EH (cell line): ENCODE measurements around the gene SAP25.
A peak's percentile ranks its signal among the peaks of the same experiment; 100 is the strongest.
"Not testable (repeated sequence)": the region's sequence is repeated elsewhere in the genome, so short reads cannot be mapped to it uniquely, and the experiment has no call there.

Source experiments
- DNase-seq: peaks from one replicate; pipeline ENCODE4 v3.0.0-alpha.2; 2015; ENCODE audit warnings: low read depth

SAP25 gene

DNA sequence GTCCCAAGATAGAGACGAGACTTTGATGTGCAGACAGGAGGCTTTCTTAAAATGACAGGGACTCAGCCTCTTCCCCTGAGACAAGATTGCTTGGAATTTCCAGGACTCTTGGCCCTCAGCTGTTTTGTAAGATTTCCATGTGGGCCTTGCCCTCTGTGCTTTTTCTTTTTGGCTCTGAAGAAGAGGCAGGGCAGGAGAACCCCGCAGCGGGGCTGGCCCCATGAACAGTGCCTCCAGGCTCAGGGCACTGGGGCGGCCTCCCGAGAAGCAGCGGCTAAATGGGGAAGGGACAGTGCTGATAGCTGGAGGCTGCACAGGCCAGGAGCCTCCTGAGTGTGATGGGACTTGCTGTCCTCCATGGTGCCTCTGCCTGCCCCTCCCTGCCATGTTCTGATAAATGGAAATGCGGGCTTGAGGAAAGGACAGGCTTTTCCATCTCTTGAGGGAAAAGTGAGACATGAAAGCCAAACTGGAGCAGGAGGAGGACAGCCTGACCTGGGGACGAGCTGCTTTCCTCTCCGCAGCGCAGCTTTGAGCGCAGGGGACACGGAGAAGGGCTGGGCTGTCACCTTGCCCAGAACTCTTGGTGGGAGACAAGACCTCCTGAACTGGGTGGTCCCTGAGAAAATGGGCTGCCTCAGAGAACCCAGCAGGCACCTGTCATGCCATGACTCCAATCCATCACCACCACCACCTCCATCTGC lies 12.1 kb downstream of the SAP25 start:
- no peak for DNase-seq

DNA sequence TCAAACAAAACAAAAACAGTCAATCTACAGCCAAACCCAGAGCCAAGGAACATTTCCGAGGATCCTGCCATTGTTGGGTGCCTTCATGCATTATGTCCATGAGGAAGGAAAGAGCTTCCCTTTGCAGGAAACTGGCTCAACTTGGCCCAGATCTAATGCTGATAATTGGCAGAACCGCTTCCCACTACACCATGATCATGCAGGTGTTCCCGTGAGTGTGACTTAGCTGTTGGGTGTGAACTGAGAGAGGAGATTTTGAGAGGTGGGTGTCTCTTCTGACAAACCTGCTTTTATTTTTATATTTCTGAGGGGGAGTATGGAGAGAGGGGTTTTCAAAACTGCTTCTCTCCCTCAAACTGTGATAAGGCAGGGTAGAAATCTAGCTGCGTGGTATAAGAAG lies 14.6 kb downstream of the SAP25 start:
- no peak for DNase-seq

DNA sequence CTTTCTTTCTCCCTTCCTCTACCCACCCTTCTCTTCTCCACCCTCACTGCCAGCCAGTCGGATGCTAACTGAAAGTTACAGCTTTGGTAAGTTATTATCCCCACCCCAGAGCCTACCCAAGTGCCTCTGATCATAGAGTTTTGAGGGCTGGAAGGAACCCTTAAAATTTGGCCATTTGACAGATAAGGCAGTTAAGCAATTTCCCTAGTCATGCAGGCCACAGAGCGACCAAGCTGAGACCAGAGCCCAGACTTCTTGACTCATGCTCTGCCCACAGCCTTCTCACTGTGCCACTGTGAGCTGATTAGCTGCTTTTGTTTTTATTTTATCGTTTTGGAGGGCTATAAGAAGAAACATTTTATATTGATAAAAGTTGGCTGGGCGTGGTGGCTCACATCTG lies 17.2 kb downstream of the SAP25 start:
- DNase-seq, result peak; percentile 50

DNA sequence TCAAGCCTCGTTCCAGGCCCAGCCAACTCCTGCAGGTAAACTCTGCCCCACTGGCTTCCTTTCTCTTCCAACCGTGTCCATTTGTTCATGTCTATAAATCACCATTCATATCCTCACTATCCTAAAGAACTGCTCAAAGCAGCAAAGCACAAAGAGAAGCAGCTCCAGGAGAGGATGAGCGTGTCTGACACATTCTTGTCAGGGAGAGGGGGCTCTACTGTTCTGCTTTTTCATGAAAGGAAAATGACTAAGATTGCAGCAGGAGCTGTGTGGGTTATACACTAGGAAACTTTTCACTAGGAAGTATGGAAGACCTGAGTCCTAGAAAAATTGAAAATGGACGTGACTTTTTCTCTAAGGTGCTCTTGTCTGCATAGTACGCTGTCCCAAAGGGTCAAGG lies 18.0 kb downstream of the SAP25 start:
- no peak for DNase-seq

DNA sequence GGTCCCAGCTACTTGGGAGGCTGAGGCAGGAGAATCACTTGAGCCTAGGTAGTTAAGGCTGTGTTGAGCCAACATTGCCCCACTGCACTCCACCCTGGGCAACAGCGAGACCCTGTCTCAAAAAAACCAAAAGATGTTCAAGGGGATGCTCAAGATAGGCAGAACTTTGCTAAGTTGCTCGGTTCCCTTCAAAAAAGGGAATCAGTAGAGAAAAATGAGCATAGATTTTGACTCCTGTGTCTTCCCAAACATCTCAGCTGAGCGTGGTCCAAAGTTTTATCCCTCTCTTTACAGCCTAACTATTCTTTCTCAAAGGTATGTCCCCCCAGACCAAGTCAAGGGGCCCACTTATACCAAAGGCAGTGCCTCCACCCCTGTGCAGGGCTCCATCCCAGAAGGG lies 20.7 kb downstream of the SAP25 start:
- DNase-seq, result no peak

DNA sequence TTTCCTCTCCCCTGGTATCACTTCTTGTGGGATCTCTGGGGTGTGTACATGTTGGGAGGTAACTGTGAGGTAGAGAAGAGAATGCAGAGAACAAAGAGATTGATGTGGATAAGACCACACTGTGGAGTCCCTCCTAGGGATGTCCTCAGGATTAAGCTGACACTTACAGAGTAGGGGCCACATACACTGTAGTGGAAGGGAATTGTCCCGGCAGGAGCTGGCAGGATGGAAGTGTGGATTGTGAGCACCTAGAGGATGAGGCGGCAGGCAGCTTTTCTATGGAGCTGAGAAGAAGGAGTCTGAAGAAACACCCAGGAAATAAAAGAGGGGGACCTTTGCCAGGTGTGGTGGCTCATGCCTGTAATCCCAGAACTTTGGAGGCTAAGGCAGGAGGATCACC lies 21.2 kb downstream of the SAP25 start:
- DNase-seq, result no peak

DNA sequence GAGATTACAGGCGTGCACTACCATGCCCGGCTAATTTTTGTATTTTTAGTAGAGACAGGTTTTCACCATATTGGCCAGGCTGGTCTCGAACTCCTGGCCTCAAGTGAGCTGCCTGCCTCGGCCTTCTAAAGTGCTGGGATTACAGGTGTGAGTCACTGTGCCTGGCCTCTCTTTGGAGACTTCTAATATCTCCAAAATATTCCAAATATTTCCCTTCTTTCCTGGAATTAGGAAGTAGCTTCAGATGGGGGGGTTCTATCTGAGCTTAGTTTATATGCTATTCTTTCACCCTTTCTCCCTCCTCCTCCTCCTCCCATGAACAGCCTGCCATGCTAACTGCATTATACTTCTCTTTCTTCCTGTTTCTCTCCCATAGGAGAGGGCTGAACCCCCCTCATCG lies 25.3 kb downstream of the SAP25 start:
- peak; percentile 66 for DNase-seq

DNA sequence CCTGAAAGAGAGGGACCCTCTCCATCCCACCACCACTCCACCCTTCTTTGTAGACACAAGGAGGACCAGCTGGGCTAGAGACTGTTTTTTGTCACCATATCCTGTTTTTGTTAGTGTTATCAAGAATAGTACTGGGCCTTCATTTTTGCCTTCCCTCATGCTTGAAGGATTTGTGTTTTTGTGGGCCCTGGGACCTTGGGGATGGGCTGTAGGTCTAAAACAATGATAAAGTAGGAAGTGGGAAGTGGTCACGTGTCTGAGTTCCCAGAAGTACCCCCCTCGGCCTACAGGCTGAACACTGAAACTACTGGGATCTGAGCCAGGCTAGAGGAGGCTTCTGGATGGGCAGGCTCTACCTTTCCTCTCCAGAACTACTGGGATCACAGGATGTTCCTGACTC lies 25.8 kb downstream of the SAP25 start:
- no peak for DNase-seq

DNA sequence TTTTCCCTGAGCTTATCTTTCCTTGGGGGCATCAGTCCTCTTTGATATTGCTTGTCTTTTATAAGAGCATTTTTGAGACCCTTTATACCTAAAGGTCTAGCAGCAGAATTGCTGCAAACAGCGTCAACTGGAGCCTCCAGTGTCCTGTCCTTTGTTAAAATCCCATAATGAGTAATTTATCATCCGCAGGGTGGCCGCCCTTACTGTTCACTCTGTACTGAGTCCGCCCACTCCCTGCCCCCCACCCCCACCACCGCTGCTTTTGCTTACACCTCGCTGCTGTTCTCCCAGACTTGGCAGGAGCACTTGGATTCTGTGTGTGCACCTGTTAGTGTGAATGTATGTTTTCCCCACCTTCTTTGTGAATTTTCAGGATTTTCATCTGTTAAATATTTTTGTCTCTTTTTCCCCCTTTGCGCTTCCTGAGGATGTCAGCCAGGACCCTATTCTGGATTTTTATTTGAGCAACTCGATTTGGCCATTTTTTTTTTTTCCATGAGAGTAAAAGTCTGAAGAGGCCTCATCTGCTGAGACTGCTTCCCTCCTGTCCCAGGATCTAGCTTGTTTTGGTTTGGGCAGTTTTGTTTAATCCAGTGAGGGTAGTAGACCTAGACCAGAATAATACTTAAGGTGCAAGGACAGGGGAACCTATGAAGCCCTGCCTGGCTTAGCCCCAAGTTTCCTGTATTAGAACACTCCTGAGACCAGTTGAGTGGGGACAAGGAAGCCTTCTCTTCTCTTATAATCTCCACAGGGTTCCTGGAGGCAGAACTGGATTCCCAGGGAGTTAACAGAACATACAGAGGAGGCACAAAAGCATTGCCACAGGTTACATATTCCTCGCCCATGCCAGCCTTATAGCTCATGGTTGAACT lies 26.5 kb downstream of the SAP25 start:
- DNase-seq, result no peak

DNA sequence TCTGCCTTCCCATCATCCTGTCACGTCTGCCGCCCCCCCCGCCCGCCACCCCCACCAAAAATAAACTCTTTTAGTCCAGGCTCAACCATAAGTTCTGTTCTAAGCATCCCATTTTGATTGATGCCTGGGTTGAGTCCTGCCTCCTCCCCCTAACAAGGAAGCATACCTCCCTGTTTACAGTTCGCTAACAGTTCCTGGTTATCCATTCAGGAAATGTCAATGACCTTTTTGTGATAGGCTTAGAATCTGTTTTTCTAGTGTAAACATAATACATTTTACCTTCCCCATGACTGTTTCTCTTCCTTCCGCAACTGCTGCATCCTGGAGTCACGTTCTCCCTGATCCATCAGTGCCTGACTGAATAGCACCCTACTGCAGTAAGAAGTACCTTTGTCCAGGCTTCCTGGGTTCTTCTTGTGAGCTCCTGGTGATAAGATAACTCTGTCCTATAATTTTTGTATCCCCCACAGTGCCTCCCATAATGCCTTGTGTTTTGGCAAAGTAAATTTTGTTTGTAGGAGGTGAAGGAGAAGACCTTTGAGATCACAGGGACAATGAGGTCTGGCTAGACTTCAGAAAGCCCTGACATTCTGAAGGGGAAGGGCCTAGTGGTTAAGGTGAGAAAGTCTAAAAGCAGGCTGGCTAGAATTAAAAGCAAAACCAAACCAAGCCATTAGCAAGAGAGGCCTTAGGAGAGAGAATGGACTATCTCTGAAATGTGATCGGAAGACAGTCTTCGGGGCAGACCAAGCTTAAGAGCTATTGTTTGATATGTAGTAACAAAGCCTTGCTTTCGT lies 27.4 kb downstream of the SAP25 start:
- DNase-seq, result no peak

DNA sequence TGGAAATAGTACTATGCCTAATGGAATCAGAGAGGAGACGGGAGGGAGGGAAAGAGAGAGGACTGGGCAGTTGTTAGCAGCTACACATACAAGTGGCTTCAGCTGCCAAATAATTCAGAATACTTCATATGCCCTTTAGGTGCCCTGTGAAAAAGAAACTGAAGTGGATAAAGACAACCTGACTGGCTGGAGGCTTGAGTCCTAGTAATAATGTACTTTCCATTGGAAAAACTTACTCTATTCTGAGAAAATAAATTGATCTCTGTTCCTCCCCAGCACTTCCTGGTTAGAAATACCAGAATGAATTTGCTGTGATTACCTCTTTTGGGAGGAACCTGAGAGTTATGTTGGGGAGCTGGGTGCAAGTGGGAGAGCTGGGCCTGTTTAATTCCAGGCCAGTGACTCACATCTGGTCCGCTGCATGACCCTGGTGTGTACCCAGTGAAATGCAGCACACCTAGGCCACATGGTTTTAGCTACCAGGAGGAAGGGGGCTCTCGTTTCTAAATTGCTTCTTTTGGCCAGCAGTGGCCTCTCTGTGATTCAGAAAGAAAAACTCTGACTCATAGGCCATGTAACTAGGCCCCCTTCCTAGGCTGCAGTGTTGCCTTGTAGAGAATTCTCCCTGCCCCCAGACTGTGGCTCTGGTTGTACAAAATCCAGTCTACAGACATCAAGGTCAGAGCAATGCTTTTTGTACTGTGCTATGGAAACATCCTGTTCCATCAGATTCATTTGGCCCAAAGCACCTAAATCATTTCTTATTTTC lies 28.2 kb downstream of the SAP25 start:
- DNase-seq, result peak; percentile 88

DNA sequence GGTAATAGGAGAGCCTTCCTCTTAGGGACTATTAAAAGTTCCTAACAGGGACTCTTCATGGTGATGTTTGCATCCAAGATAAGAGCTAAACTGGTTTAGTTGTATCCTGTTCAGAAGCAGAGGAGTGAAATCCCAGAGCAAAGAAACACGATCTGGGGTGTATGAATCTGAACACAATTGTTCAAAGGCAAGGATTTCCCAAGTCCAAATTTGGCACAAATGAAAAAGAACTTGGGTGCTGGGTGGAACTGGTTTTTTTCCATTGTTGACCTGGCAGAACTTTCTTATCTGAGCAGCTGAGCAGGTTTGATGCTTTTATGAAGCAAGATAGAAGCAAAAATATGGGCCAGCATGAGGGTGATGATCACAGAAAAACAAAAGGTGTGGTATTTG lies 28.7 kb downstream of the SAP25 start:
- DNase-seq, result no peak

DNA sequence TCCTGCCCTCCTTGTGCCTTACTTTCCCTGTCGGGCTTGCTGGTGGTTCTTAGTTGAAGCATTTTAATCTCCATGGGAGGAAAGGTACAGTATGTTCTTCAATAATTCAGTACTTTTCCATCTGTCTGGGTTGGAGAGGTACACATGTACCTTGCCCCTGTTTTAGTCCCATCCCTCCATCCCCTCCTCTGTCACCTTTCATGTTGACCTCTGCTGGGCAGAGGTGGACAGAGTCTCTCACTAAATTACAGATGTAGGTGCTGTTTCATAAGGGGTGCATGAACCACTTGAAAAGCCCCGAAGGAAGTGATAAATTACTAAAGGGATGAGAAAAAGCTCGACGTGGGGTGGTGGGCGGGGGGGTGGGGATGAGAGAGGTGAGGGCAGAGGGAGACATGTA lies 29.3 kb downstream of the SAP25 start:
- DNase-seq, result no peak

DNA sequence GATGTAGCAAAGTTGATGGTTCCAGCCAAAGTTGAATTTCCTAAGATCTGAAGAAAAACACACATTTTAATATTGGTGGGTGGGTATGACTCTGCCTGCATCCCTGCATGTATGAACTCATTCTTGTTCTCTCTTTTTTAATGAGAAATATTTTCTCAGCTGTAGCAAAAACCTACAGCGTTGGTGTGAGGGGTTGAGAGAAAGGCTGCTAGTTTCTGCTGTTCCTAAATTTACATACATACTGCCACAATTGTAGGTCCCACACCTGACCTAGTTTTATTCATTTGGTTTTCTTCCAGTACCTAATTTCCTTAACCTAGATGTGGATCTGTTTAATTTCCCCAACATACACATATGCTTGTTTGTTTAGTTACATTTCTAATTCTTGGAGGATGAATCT lies 30.1 kb downstream of the SAP25 start:
- DNase-seq, result no peak

DNA sequence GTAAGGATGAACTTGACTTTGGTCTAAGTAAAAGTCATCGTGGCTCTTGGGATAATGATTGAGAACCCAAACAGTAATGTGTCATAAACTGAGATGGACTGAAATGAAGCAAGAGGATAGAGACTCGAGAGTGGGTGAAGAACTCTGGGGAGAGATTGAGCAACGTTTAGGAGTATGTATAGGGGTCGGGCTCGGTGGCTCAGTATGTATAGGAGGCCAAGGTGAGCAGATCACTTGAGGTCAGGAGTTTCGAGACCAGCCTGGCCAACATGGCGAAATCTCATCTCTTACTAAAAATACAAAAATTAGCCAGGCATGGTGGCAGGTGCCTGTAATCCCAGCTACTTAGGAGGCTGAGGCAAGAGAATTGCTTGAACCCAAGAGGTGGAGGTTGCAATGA lies 32.4 kb downstream of the SAP25 start:
- DNase-seq, result not testable (repeated sequence)

DNA sequence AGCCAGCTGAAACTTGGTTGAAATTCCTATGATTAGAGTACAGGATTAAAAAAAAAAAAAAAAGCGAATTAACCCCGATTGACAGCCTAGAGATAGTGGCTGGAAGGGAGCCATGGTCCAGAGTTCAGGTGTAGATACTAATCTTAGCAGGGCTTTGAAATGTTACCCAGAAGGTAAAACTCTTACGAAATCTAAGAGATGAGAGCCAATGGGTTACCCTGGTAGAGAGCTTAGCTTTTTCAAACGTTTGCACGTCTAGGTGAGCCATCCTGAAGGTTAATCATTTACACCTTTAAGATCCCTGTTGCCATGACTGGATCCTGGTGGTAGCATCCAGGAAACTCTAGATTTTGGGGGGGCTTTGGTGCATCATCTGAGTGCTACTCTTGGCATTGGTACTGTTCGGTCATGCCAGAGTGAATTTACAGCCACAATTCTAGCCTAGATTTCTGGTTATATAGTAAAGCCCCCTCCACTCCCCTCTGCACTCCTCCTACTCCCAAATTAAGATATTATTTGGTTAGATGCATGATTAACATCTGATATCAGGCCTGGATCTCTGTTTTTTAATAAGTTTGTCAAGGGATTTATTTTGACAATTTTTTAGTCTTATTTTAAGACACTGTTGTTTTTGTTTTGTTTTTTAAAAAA lies 33.5 kb downstream of the SAP25 start:
- no peak for DNase-seq

DNA sequence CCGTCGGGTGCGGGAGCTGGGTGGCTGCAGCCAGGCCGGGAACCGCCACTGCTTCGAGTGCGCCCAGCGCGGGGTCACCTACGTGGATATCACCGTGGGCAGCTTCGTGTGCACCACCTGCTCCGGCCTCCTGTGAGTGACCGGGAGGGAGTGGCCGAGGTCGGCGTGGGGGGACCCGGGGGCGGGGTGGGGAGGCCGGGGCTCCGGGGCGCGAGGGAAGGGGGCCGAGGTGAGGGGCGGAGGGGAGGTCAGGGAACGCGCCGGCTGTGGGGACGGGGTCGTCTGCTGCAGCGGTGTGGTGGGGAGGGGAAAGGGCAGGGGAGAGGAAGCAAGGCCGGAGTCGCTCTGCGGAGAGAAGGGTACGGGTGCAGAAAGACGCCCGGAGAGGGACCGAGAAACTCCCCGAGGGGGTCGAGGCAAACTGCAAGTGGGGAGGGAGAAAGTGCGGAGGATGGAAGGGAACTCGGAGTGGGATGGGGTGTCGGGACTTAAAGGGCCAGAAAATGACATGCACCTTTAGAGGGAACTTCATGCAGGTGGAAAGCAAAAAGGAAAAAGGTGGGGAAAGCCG lies 34.2 kb downstream of the SAP25 start:
- no peak for DNase-seq

DNA sequence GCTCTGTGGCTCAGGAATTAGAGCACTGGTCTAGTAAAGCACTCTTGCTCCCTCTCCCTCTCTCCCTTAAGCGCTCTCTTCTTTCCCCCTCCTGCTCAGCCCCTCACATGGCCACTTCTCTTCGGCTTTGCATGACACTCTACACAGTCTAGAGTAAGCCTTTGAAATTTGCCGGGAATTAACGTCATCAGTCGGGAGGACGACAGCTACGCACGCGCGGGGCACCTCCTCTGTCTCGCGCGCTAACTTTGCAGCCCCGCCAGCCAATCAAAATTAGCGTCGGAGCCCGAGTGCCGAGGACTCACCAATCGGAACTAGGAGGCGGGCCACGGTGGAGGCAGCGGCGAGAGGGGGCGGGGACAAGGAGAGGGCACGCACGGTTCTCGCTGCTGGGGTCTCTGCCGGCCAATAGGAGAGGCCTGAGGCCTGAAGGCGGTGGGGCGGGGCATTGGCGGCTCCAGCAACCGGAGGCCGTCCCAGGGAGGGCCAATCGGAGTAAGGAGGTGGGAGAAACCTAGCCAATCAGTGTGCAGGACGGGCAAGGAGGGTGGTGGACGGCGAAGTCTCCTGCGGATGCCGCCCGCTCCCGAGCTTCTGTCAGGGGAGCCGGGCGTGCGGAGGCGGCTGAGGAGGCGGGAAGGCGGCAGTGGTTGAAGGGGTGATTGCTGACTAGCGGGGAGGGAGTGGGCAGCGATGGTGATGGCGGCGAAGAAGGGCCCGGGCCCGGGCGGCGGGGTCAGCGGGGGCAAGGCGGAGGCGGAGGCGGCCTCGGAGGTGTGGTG lies 34.9 kb downstream of the SAP25 start, which contains the start of gene AGFG2:
AGFG2 (plus strand) TSS at position 550 of the 782 bp plus-strand sequence; CDS start at position 694, 144 bp downstream.
- peak; percentile 100 for DNase-seq

DNA sequence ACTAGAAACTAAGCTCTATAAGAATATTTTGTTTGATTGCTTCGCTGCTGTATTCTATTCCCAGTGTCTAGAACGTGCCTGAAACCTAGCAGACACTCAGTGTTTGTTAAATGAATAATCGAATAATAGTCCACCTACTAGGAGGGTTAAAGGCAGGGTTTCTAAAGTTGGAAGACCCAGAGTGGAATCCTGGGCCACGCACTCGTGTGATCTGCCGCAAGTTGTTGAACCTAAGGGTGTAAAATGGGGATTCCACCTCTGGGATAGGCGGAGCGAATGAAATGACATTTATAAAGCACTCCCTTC lies 35.4 kb downstream of the SAP25 start:
- no peak for DNase-seq

DNA sequence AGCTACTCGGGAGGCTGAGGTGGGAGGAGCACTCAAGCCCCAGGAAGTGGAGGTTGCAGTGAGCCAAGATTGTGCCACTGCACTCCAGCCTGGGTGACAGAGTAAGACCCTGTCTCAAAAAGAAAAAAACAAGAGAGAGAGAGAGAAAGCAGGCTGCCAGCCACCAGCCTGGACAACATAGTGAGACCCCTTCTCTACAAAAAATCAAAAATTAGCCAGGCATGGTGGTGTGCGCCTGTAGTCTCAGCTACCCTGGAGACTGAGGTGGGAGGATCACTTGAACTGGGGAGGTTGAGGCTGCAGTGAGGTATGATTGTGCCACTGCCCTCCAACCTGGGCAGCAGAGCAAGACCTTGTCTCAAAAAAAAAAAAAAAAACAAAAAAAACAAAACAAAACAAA lies 37.0 kb downstream of the SAP25 start:
- DNase-seq, result not testable (repeated sequence)
